GM10248 (cell line): Measurements from ENCODE around the gene TYROBP.
"Not testable (repeated sequence)": the region's sequence is repeated elsewhere in the genome, so short reads cannot be mapped to it uniquely, and the experiment has no call there.

Source experiments
- CTCF ChIA-PET: fragments of 300-600 bp; sonication (Branson Sonifier 250); formaldehyde crosslinking; extraction: SDS; loops from one replicate; lab custom pipeline; 2021; ENCODE audit warnings: antibody characterized with exemption; lab: Yijun Ruan, JAX
- POLR2A ChIA-PET: fragments of 350-650 bp; sonication (Branson Sonifier 250); formaldehyde crosslinking; extraction: SDS; loops from one replicate; lab custom pipeline; 2020; ENCODE audit warnings: antibody characterized with exemption; lab: Yijun Ruan, JAX
- DNase-seq: peaks from one replicate; pipeline ENCODE4 v3.0.0; 2012; ENCODE audit errors: extremely low spot score
- TF ChIP-seq, protein P1 (sequence below): IDR thresholded peaks from 2 replicates; pipeline ENCODE4 v1.5.1; 2012; ENCODE audit warnings: mild to moderate bottlenecking, low read depth; ENCODE audit errors: extremely low read depth, missing control alignments, control extremely low read depth

Gene TYROBP

DNA sequence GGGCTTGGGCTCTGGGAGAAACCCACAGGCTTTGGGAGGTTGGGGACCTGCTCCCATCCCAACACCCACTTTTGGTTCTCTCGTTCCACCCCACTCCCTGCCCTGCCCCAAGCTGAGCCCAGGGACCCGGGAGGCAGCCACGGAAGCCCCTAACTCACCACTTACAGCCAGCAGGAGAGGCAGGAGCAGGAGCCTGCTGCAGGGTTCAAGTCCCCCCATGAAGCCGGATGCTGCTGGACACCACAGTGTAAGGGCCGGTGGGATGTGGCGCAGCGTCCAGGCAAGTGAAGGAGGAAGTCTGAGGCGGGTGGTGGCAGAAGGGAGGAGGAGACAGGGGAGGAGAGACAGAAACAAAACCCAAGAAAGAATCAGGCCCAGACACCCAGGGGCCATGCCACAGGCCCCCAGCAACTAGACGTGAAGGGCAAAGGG lies at the start of gene TYROBP:
Gene TYROBP (minus strand): TSS at position 286 of the 432 bp plus-strand sequence. CDS start 67 bp downstream, at position 219.
- CTCF ChIA-PET: interaction anchor here (0.8 to 1.6 kb wide), 2 partner anchors 10 to 27 kb away, joined by 3 to 5 read pairs; no protein-coding TSS in a partner anchor
- POLR2A ChIA-PET: no interaction called here
- TF ChIP-seq, protein P1, sequence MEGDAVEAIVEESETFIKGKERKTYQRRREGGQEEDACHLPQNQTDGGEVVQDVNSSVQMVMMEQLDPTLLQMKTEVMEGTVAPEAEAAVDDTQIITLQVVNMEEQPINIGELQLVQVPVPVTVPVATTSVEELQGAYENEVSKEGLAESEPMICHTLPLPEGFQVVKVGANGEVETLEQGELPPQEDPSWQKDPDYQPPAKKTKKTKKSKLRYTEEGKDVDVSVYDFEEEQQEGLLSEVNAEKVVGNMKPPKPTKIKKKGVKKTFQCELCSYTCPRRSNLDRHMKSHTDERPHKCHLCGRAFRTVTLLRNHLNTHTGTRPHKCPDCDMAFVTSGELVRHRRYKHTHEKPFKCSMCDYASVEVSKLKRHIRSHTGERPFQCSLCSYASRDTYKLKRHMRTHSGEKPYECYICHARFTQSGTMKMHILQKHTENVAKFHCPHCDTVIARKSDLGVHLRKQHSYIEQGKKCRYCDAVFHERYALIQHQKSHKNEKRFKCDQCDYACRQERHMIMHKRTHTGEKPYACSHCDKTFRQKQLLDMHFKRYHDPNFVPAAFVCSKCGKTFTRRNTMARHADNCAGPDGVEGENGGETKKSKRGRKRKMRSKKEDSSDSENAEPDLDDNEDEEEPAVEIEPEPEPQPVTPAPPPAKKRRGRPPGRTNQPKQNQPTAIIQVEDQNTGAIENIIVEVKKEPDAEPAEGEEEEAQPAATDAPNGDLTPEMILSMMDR: no peak
- no peak for DNase-seq

DNA sequence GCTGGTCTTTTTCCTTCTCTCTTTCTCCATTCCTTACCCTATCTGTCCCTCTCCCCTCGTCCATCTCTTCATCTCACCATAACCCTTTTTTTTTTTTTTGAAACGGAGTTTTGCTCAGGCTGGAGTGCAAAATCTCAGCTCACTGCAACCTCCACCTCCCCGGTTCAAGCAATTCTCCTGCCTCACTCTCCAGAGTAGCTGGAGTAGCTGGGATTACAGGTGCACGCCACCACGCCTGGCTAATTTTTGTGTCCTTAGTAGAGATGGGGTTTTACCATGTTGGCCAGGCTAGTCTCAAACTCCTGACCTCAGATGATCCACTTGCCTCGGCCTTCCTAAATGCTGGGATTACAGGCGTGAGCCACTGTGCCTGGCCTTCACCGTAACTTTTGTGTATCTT lies 49.3 kb upstream of the TYROBP start:
- POLR2A ChIA-PET, DNase-seq: not testable (repeated sequence)
- CTCF ChIA-PET: interaction anchor here (0.6 kb wide), 1 partner anchor 76 kb away, joined by 3 read pairs; no protein-coding TSS in a partner anchor

- POLR2A ChIA-PET: no interaction called here
- CTCF ChIA-PET: no interaction called here
- DNase-seq: no peak
- TF ChIP-seq, protein P1: no peak
These were observed 48.0 kb upstream of the TYROBP start for GRCh38 chr19:35955881-35956634.

DNA sequence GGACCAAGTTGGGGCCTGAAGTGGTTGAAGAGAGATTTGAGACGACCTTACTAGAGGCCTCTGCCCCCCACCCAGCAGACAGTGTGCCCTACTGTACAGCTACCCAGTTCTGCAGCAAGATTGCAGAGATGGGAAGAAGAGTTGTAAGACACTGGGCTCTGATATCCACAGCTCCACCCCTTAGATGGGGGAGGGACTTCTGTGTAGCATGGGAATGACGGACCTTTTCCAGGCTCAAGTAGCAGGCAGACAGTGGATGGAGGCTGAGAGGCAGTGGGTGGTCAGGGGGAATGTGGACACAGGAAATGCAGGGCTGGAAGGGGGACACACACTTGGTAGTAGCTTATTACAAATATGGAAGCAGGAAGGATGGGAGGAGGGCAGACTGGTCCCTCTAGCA lies 41.0 kb upstream of the TYROBP start:
- DNase-seq: no peak
- ChIA-PET POLR2A (no interaction called here), CTCF (interaction anchor here (0.8 to 1.7 kb wide), 7 partner anchors 10 to 280 kb away, joined by 3 to 8 read pairs (median 3); no protein-coding TSS in a partner anchor)
- TF ChIP-seq, protein P1: no peak

DNA sequence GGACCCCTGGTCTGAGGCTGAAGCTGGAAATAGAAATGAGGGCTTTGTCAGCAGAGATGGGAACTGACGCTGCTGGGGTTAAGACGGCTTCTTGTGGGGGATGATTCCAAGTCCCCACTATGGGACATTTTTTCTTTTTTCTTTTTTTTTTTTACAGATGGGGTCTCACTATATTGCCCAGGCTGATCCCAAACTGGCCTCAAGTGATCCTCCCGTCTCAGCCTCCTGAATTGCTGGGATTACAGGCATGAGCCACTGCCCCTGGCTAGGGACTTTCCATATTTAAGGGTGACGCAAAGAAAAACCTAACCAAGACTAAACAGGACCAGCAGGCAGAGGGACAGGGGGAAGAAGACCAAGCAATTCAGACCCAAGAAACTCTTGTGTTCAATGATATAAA lies 38.1 kb upstream of the TYROBP start:
- POLR2A ChIA-PET: no interaction called here
- CTCF ChIA-PET: interaction anchor here (1.0 to 1.3 kb wide), 5 partner anchors 13 to 224 kb away, joined by 3 to 6 read pairs (median 4); no protein-coding TSS in a partner anchor
- DNase-seq: no peak
- TF ChIP-seq, protein P1: no peak

DNA sequence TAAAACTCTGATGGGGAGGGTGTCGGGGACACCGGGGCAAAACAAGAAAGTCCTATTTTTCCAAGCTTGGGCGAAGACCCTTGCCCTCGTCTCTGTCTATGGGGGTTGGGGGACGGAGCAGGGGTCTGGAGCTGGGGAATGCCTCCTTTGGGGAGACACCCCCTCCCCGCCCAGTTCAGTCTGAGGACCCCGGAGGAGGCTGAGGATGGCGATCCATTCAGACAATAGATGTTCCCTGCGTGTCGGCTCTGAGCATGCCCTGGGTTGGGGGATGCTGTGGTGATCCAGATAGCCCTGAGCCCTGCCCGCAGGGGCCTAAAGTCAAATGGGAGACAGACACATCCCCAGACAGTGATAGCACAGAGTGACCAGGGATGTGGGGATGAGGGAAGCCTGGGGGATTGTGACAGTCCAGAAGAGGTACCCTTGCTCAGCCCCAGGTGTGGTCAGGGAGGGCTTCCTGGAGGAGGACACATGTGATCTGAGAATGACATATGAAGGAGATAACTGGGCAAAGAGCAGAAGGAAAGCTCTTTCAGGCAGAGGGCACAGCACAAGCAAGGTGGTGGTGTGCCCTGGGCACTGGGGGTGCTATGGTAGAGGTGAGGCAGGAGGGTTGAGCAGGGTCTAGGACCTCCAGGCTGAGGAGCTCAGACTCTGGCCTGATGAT lies 37.2 kb upstream of the TYROBP start:
- CTCF ChIA-PET: no interaction called here
- POLR2A ChIA-PET: no interaction called here
- DNase-seq: no peak
- TF ChIP-seq, protein P1: no peak

DNA sequence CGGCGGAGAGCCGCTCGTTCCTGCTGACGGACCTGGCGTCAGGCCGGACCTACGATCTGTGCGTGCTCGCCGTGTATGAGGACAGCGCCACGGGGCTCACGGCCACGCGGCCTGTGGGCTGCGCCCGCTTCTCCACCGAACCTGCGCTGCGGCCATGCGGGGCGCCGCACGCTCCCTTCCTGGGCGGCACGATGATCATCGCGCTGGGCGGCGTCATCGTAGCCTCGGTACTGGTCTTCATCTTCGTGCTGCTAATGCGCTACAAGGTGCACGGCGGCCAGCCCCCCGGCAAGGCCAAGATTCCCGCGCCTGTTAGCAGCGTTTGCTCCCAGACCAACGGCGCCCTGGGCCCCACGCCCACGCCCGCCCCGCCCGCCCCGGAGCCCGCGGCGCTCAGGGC lies 36.5 kb upstream of the TYROBP start:
- DNase-seq: no peak
- CTCF ChIA-PET: interaction anchor here (1.0 kb wide), 1 partner anchor 13 kb away, joined by 5 read pairs; no protein-coding TSS in a partner anchor
- POLR2A ChIA-PET: no interaction called here
- TF ChIP-seq, protein P1: no peak
